22Rv1 (cell line): ENCODE results near the gene SWAP70.

Experiments used
- H3K27ac ChIP-seq: fragments of 450-650 bp; 2 replicates; pipeline ENCODE4 v1.5.1; 2017
- ZFX ChIP-seq: fragments of 450-650 bp; IDR thresholded peaks from 2 replicates; pipeline ENCODE4 v1.6.1; 2017; ENCODE audit warnings: antibody characterized with exemption, borderline replicate concordance
- TF ChIP-seq, protein P1 (sequence below): fragments of 450-650 bp; IDR thresholded peaks from 2 replicates; pipeline ENCODE4 v1.5.1; 2017; ENCODE audit warnings: mild to moderate bottlenecking

Gene SWAP70

DNA sequence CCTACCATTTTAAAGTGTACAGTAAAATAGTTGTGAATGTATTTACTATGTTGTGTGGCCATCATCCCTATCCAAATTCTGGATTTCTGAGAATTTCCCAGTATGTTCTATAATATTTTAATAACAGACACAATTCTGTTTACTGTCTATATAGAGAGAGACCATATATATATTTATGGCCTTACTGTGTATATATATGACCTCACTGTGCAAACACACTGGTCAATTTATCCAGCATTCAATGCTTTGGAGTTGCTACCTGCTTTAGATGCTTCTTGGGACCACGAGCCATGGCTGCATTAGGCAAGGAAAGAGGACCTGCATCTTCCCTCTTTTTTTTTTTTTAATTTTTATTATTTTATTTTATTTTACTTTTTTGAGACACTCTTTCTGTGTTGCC is 40.2 kb downstream of the SWAP70 start:
- H3K27ac ChIP-seq: peak overlapping the region; percentile 57
- TF ChIP-seq, protein P1, sequence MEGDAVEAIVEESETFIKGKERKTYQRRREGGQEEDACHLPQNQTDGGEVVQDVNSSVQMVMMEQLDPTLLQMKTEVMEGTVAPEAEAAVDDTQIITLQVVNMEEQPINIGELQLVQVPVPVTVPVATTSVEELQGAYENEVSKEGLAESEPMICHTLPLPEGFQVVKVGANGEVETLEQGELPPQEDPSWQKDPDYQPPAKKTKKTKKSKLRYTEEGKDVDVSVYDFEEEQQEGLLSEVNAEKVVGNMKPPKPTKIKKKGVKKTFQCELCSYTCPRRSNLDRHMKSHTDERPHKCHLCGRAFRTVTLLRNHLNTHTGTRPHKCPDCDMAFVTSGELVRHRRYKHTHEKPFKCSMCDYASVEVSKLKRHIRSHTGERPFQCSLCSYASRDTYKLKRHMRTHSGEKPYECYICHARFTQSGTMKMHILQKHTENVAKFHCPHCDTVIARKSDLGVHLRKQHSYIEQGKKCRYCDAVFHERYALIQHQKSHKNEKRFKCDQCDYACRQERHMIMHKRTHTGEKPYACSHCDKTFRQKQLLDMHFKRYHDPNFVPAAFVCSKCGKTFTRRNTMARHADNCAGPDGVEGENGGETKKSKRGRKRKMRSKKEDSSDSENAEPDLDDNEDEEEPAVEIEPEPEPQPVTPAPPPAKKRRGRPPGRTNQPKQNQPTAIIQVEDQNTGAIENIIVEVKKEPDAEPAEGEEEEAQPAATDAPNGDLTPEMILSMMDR: no peak
- no peak for TF ChIP-seq ZFX

DNA sequence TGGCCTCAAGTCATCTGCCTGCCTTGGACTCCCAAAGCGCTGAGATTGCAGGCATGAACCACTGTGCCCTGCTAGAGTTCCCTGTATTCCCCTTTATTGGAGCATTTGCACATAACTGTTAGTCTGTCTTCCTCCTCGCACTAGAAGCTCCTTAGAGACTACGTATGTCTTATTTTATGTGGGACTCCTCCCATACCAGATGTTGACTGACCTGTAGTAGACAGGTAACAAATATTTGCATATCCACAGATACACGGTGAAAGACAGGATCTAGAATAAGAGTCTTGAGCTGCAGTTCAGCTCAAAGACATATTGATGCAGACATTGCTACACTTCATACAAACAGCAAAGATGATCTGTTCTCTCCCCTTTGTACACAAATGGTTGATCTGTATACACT is 40.7 kb downstream of the SWAP70 start:
- peak overlapping the region; percentile 57 for H3K27ac ChIP-seq
- TF ChIP-seq, protein P1: no peak
- TF ChIP-seq ZFX: no peak

DNA sequence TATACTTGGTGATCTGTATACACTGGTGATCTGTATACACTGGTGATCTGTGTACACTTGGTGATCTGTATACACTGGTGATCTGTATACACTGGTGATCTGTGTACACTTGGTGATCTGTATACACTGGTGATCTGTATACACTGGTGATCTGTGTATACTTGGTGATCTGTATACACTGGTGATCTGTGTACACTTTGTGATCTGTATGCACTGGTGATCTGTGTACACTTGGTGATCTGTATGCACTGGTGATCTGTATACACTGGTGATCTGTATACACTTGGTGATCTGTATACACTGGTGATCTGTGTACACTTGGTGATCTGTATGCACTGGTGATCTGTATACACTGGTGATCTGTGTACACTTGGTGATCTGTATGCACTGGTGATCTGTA is 41.5 kb downstream of the SWAP70 start:
- peak overlapping the region; percentile 57; the same call in 1 of the 2 replicates for H3K27ac ChIP-seq

DNA sequence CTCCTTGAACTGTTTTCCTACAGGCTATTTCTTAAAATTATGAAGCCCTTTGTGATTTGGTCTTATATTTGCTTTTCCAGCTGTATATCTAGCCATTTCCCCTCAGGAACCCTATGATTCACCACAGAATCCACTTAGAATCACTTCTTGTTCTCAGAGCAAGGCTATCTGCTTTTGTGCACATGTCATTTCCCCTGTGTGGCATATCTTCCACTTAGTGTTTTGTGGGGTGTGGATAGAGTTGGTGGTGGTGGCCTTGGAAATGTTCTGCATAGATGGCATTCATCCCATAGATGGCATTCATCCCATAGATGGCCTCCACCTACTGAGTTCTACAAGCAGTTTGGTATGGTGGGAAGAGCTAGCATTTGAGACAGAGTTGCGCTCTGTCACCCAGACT is 44.7 kb downstream of the SWAP70 start:
- TF ChIP-seq ZFX: no peak
- TF ChIP-seq, protein P1: no peak
- H3K27ac ChIP-seq: no peak overlapping the region

DNA sequence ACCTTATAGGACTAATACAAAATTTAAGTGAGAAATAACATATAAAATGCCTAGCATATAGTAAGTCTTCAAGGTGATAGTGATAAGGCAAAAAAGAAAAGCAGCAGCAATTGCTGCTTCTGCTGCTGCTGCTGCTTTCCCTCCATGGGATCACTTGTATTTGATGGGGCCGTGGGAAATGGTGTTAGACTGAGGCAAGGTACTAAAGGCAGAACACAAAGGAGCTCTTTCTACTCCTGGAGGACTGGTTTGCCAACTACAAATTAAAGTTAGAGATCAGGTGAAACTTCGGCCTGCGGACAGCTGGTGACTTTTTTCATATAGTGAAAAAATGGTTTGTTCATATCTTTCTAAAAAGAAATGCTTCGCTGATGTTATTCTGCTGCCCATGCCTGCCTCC is 46.3 kb downstream of the SWAP70 start:
- TF ChIP-seq, protein P1: no peak
- no peak for TF ChIP-seq ZFX
- no peak overlapping the region for H3K27ac ChIP-seq

DNA sequence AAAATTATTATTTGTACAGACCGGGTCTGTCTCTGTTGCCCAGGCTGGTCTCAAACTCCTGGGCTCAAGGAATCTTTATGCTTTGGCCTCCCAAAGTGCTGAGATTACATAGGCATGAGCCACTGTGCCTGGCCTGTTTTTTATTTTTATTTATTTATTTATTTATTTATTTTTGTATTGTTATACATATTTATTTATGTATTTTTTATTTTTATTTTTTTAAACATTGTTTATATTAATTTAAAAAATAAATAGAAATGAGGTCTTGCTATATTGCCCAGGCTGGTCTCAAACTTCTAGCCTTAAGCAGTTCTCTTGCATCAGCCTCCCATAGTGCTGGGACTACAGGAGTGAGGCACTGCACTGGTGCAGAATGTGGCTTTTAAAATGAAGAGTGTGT is 47.0 kb downstream of the SWAP70 start:
- no peak overlapping the region for H3K27ac ChIP-seq
- TF ChIP-seq ZFX: no peak
- TF ChIP-seq, protein P1: no peak

DNA sequence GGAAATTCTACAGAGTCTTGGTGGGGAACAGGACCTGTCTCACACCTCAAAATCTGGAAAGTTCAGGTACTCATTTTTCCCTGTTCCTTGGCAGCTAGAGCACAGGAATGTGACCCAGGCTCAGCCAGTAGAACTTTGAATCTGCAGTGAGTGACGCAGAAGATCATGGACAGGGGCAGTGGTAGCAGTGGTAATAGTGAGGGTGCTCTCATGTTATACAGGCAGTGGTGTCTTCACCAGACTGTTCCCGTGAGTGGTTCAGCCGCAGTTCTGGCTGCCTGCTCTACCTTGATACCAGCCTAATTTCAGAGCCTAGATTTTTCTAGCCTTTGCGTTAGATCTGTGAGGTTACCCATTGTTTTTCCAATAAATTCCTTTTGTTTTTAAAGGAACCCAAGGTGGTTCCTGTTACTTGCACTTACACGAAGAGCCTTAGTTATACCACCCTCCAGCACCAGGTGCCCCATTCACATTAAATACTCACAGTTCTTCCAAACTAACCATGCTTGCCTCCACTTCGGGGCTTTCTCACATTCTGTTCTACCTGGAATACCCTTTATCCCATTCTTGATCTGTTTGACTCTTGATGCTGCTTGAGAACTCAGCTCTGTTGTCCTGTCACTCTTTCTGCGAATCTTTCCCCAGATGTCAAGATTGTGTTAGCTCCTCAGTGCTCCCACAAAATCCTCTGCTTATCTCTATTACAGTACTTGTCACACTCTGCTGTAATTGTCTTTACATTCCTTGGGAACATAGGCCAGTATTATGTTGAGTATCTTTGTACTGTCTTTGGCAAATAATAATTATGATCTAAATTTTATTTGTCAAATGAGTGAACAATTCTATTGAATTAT is 47.8 kb downstream of the SWAP70 start:
- H3K27ac ChIP-seq: no peak overlapping the region
- TF ChIP-seq, protein P1: no peak
- TF ChIP-seq ZFX: no peak
